ENCODE data around the gene TECPR2. TPM values are rescaled to one million over a fixed set of nuclear protein-coding genes. Genes with fewer than 3 reads are reported as not detected.

Gene TECPR2
- total RNA-seq, 2 donors from 2014 or later = 27.7 to 28.0 TPM

GRCh38 chr14:102330806-102331205 is 31.9 kb upstream of the TECPR2 start:
- Histone ChIP-seq H3K27ac (ENCODE audit: low read depth, low read length) (no peak overlapping the region), H3K4me3 (ENCODE audit: low read length) (no peak overlapping the region), H3K4me1 (ENCODE audit: control insufficient read depth, insufficient read depth, low read length) (no peaks in the 10 kb centered on the region), H3K9me3 (ENCODE audit: control insufficient read depth, low read length) (no peaks in the 10 kb centered on the region), H3K9ac (ENCODE audit: extremely low read depth, low read length, poor library complexity, severe bottlenecking) (no peak overlapping the region), H3K36me3 (ENCODE audit: control insufficient read depth, insufficient read depth, low read length) (peaks cover 38% of the 10 kb centered on the region), H3K27me3 (ENCODE audit: control insufficient read depth, insufficient read depth, low read length, poor library complexity, severe bottlenecking) (no peaks in the 10 kb centered on the region)
- H3K36me3 Mint-ChIP-seq (ENCODE audit: low read depth) = peaks cover 45% of the 10 kb centered on the region
- no peak for DNase-seq
- no peak for TF ChIP-seq CTCF (conservative IDR thresholded peaks at IDR 0.05)
- WGBS, 2 experiments (ENCODE audit: insufficient coverage in 1 of 2, insufficient read length in 1 of 2) = 97 to 100% methylated on average over 3 to 6 of the region's 8 CpGs
- no peaks in the 10 kb centered on the region for H3K4me1 Mint-ChIP-seq
- H3K9me3 Mint-ChIP-seq = no peaks in the 10 kb centered on the region
- no peak overlapping the region for H3K4me3 Mint-ChIP-seq
- H3K27me3 Mint-ChIP-seq (ENCODE audit: insufficient read depth) = no peaks in the 10 kb centered on the region
- H3K27ac Mint-ChIP-seq = no peak overlapping the region

- Mint-ChIP-seq H3K4me1 (no peaks in the 10 kb centered on the region), H3K4me3 (no peak overlapping the region), H3K27ac (peak overlapping the region; percentile 64), H3K9me3 (no peaks in the 10 kb centered on the region), H3K27me3 (ENCODE audit: insufficient read depth) (no peaks in the 10 kb centered on the region), H3K36me3 (ENCODE audit: low read depth) (peaks cover 58% of the 10 kb centered on the region)
- Histone ChIP-seq H3K27ac (ENCODE audit: low read depth, low read length) (no peak overlapping the region), H3K4me3 (ENCODE audit: low read length) (no peak overlapping the region), H3K9me3 (ENCODE audit: control insufficient read depth, low read length) (no peaks in the 10 kb centered on the region), H3K4me1 (ENCODE audit: control insufficient read depth, insufficient read depth, low read length) (no peaks in the 10 kb centered on the region), H3K9ac (ENCODE audit: extremely low read depth, low read length, poor library complexity, severe bottlenecking) (no peak overlapping the region), H3K36me3 (ENCODE audit: control insufficient read depth, insufficient read depth, low read length) (peaks cover 47% of the 10 kb centered on the region), H3K27me3 (ENCODE audit: control insufficient read depth, insufficient read depth, low read length, poor library complexity, severe bottlenecking) (no peaks in the 10 kb centered on the region)
- WGBS, 2 experiments (ENCODE audit: insufficient coverage in 1 of 2, insufficient read length in 1 of 2) = 93 to 97% methylated on average over 7 of the region's 7 CpGs
- TF ChIP-seq CTCF (conservative IDR thresholded peaks at IDR 0.05) = no peak
- no peak for DNase-seq
These were observed 29.4 kb upstream of the TECPR2 start for GRCh38 chr14:102333390-102333789.

GRCh38 chr14:102333795-102334705 is 28.7 kb upstream of the TECPR2 start:
- Mint-ChIP-seq H3K4me1 (no peaks in the 10 kb centered on the region), H3K9me3 (no peaks in the 10 kb centered on the region), H3K27ac (peak overlapping the region; percentile 64), H3K4me3 (no peak overlapping the region), H3K36me3 (ENCODE audit: low read depth) (peaks cover 64% of the 10 kb centered on the region), H3K27me3 (ENCODE audit: insufficient read depth) (no peaks in the 10 kb centered on the region)
- H3K27me3 ChIP-seq (ENCODE audit: control insufficient read depth, insufficient read depth, low read length, poor library complexity, severe bottlenecking) = no peaks in the 10 kb centered on the region
- no peak for TF ChIP-seq CTCF (conservative IDR thresholded peaks at IDR 0.05)
- no peaks in the 10 kb centered on the region for H3K4me1 ChIP-seq (ENCODE audit: control insufficient read depth, insufficient read depth, low read length)
- 94 to 95% methylated on average over 5 to 12 of the region's 13 CpGs for WGBS, 2 experiments (ENCODE audit: insufficient coverage in 1 of 2, insufficient read length in 1 of 2)
- peaks cover 50% of the 10 kb centered on the region for H3K36me3 ChIP-seq (ENCODE audit: control insufficient read depth, insufficient read depth, low read length)
- no peaks in the 10 kb centered on the region for H3K9me3 ChIP-seq (ENCODE audit: control insufficient read depth, low read length)
- DNase-seq = no peak
- no peak overlapping the region for H3K27ac ChIP-seq (ENCODE audit: low read depth, low read length)
- H3K4me3 ChIP-seq (ENCODE audit: low read length) = no peak overlapping the region
- no peak overlapping the region for H3K9ac ChIP-seq (ENCODE audit: extremely low read depth, low read length, poor library complexity, severe bottlenecking)
